Cardiac septum (tissue), 1 donor: ENCODE measurements around the gene RAB34. TPM values are rescaled to one million over a fixed set of nuclear protein-coding genes. Genes with fewer than 3 reads are reported as not detected.

ENCODE experiments used
- total RNA-seq: library from RNA; stranded (reverse); fragmentation: NEBNext Ultra II Directional; extraction: Animal tissue kit (Norgen Biotek cat#: 25700); gene quantifications from one replicate; pipeline ENCODE4 v1.2.1, GENCODE V29; 2021
- donor health status: DM: no; HTN: no; CAD: no.

The RAB34 gene
- total RNA-seq, 1 donor from 2014 or later = 15.3 TPM

Other genes with a start within 250 kb of the RAB34 start
- gene SLC13A2, start 244.2 kb downstream of the RAB34 start, total RNA-seq = not detected
- gene FOXN1, start 211.5 kb downstream of the RAB34 start, total RNA-seq = not detected
- 16.0 TPM for gene UNC119, start 165.2 kb downstream of the RAB34 start, total RNA-seq
- 51.5 TPM for gene PIGS, start 146.3 kb downstream of the RAB34 start, total RNA-seq
- gene ALDOC, start 141.0 kb downstream of the RAB34 start, total RNA-seq = 326 TPM
- gene SPAG5, start 118.8 kb downstream of the RAB34 start, total RNA-seq = 0.78 TPM
- 6.8 TPM for gene RSKR, start 103.7 kb downstream of the RAB34 start, total RNA-seq
- 70.4 TPM for gene BLTP2, start 72.7 kb downstream of the RAB34 start, total RNA-seq
- 26.6 TPM for gene SDF2, start 56.0 kb downstream of the RAB34 start, total RNA-seq
- 48.4 TPM for gene SUPT6H, start 55.7 kb downstream of the RAB34 start, total RNA-seq
- 2.0 TPM for gene PROCA1, start 6.0 kb downstream of the RAB34 start, total RNA-seq
- gene RPL23A, start 2.1 kb upstream of the RAB34 start, total RNA-seq = 725 TPM
- 2.4 TPM for gene TLCD1, start 8.4 kb upstream of the RAB34 start, total RNA-seq
- 0.78 TPM for gene NEK8, start 10.9 kb upstream of the RAB34 start, total RNA-seq
- 2.8 TPM for gene TRAF4, start 26.1 kb upstream of the RAB34 start, total RNA-seq
- gene FAM222B, start 124.9 kb upstream of the RAB34 start, total RNA-seq = 18.6 TPM
- 31.3 TPM for gene ERAL1, start 137.1 kb upstream of the RAB34 start, total RNA-seq
- gene FLOT2, start 179.9 kb upstream of the RAB34 start, total RNA-seq = 80.4 TPM
- gene DHRS13, start 185.2 kb upstream of the RAB34 start, total RNA-seq = 3.0 TPM
- 20.4 TPM for gene PHF12, start 233.7 kb upstream of the RAB34 start, total RNA-seq